ENCODE results near the gene CFAP54.
"Not testable (repeated sequence)": the region's sequence is repeated elsewhere in the genome, so short reads cannot be mapped to it uniquely, and the experiment has no call there.

Gene CFAP54

GRCh38 chr12:96652870-96653269, 163.5 kb downstream of the CFAP54 start:
- DNase-seq: no peak

GRCh38 chr12:96658075-96658474, 168.7 kb downstream of the CFAP54 start:
- DNase-seq: no peak

GRCh38 chr12:96669786-96670185, 180.4 kb downstream of the CFAP54 start:
- DNase-seq: no peak

- no peak for DNase-seq
Observed at GRCh38 chr12:96670334-96670899, 181.0 kb downstream of the CFAP54 start.

- DNase-seq: not testable (repeated sequence)
Observed at GRCh38 chr12:96675519-96675918, 186.1 kb downstream of the CFAP54 start.

GRCh38 chr12:96677363-96677762, 188.0 kb downstream of the CFAP54 start:
- DNase-seq: no peak

- DNase-seq: no peak
Observed at GRCh38 chr12:96687719-96688118, 198.3 kb downstream of the CFAP54 start.

GRCh38 chr12:96698521-96698920, 209.1 kb downstream of the CFAP54 start:
- no peak for DNase-seq

GRCh38 chr12:96698965-96699364, 209.6 kb downstream of the CFAP54 start:
- DNase-seq: no peak

GRCh38 chr12:96701856-96702255, 212.5 kb downstream of the CFAP54 start:
- no peak for DNase-seq

- no peak for DNase-seq
Observed at GRCh38 chr12:96710127-96710745, 220.9 kb downstream of the CFAP54 start.

GRCh38 chr12:96711364-96711763, 222.0 kb downstream of the CFAP54 start:
- DNase-seq: no peak

GRCh38 chr12:96714199-96714598, 224.8 kb downstream of the CFAP54 start:
- DNase-seq: no peak

- no peak for DNase-seq
Observed at GRCh38 chr12:96719660-96720362, 230.4 kb downstream of the CFAP54 start.

GRCh38 chr12:96720363-96720705, 231.0 kb downstream of the CFAP54 start:
- no peak for DNase-seq

GRCh38 chr12:96729466-96729865, 240.1 kb downstream of the CFAP54 start:
- not testable (repeated sequence) for DNase-seq

- no peak for DNase-seq
Observed at GRCh38 chr12:96729886-96730285, 240.5 kb downstream of the CFAP54 start.

GRCh38 chr12:96743606-96744005, 254.2 kb downstream of the CFAP54 start:
- no peak for DNase-seq

GRCh38 chr12:96749999-96750398, 260.6 kb downstream of the CFAP54 start:
- no peak for DNase-seq

GRCh38 chr12:96751626-96752025, 262.2 kb downstream of the CFAP54 start:
- no peak for DNase-seq

GRCh38 chr12:96752211-96752610, 262.8 kb downstream of the CFAP54 start:
- DNase-seq: no peak

GRCh38 chr12:96766232-96766631, 276.9 kb downstream of the CFAP54 start:
- DNase-seq: no peak

- no peak for DNase-seq
Observed at GRCh38 chr12:96769400-96769799, 280.0 kb downstream of the CFAP54 start.
